Left renal cortex interstitium (tissue), 4 donors: Measurements from ENCODE around the gene WDHD1. TPM values are rescaled to one million over a fixed set of nuclear protein-coding genes. Genes with fewer than 3 reads are reported as not detected.
A peak's percentile ranks its signal among the peaks of the same experiment; 100 is the strongest.
"Not testable (repeated sequence)": the region's sequence is repeated elsewhere in the genome, so short reads cannot be mapped to it uniquely, and the experiment has no call there.

Source experiments
- DNase-seq, 4 donors: peaks; one replicate each; pipeline ENCODE4 v3.0.0-alpha.2; 2013; ENCODE audit warnings: low read depth in 4 of 4, low spot score in 2 of 4, missing footprints in 1 of 4
- polyA plus RNA-seq, 4 donors: library from polyadenylated mRNA; unstranded; fragments of 120-200 nt; gene quantifications; one replicate each; pipeline ENCODE4 v1.2.1, GENCODE V29; 2013; ENCODE audit not compliant: insufficient read length in 4 of 4

Gene WDHD1, protein sequence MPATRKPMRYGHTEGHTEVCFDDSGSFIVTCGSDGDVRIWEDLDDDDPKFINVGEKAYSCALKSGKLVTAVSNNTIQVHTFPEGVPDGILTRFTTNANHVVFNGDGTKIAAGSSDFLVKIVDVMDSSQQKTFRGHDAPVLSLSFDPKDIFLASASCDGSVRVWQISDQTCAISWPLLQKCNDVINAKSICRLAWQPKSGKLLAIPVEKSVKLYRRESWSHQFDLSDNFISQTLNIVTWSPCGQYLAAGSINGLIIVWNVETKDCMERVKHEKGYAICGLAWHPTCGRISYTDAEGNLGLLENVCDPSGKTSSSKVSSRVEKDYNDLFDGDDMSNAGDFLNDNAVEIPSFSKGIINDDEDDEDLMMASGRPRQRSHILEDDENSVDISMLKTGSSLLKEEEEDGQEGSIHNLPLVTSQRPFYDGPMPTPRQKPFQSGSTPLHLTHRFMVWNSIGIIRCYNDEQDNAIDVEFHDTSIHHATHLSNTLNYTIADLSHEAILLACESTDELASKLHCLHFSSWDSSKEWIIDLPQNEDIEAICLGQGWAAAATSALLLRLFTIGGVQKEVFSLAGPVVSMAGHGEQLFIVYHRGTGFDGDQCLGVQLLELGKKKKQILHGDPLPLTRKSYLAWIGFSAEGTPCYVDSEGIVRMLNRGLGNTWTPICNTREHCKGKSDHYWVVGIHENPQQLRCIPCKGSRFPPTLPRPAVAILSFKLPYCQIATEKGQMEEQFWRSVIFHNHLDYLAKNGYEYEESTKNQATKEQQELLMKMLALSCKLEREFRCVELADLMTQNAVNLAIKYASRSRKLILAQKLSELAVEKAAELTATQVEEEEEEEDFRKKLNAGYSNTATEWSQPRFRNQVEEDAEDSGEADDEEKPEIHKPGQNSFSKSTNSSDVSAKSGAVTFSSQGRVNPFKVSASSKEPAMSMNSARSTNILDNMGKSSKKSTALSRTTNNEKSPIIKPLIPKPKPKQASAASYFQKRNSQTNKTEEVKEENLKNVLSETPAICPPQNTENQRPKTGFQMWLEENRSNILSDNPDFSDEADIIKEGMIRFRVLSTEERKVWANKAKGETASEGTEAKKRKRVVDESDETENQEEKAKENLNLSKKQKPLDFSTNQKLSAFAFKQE
- 10 to 100 TPM; 15.3 to 19.8 (median 19.7) TPM for polyA plus RNA-seq

DNA sequence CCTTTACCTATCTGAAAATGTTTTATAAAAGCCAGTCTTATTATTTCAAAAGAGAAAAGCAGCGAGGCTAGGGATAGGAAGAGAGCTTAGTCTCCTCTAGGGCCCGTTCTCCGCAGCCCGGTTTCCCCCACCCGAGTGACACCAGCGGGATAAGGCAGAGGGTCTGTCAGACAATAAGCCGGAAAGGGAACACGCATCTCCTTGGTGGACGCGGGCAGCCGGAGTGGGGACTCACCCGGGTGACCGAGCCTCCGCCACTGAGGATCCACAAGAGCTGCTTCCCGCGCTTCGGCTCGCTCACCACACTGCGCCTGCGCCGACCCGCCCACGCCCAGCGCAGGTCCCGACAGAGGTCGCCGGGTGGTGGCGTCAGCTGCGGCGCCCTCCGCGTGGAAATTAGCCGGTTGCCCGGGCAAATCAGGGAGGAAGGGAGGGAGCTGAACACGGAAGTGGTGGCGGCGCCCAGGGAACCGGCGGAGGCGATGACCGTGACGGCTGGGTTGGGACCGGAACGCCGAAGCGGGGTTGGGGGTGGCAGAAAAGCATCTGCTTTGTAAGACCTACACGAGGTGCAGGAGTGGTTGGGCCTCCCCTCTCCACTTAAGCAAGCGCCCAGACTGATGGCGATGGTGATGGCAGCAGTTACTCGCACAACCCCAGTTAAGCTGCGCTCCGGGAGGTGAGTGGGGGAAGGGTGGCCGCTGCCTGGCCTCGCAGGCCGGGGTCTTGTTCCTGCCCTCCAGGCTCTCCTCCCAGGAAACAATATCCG is at the start of gene WDHD1, which contains the start of gene SOCS4:
WDHD1 (minus strand) TSS at position 307 of the 769 bp plus-strand sequence. CDS start 312 bp downstream, outside the sequence.
SOCS4 (plus strand) TSS at position 444 of the 769 bp plus-strand sequence. CDS start 15,806 bp downstream, outside the sequence.
- peak; percentile 74 to 89 (median 85) for DNase-seq

- DNase-seq: no peak
Measured at GRCh38 chr14:55075628-55076175, 48.8 kb upstream of the WDHD1 start.

- DNase-seq: no peak
Measured at GRCh38 chr14:55074662-55075061, 47.8 kb upstream of the WDHD1 start.

- no peak for DNase-seq
Measured at GRCh38 chr14:55073856-55074255, 47.0 kb upstream of the WDHD1 start.

DNA sequence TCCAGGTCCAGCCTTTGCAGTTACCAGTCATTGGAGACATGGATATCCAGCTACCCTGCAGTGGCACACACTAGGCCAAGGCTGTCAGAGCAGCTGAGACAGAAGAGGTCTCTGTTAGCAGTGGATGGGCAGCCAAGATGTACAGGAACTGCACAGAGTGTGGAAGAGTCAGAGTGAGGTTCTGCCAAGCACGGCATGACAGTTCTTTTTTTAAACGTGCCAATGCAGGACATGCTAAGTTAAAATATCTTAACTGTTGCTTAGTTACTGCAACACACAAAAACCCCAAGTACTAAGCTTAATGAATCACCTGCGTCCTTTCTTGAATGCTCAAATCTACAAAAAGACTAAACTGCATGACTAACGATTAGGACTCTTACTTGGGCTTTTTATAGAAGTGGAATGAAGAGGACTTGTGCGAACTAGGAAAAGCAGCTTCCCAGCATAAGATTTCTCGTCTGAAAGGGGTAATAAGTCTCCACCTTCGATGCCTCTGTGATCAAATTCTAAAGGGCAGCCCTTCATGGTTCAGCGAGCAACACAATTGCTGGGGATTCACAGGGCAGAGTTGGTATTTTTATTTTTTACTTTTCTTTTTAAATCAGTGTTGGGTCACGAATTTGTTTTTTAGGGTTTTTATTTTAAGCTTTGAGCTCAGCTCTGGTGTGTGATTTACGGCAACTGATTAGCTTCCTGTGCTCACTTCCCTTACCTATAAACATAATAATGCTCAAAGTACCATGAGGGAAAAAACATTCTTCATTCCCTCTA is 45.2 kb upstream of the WDHD1 start:
- DNase-seq: no peak

DNA sequence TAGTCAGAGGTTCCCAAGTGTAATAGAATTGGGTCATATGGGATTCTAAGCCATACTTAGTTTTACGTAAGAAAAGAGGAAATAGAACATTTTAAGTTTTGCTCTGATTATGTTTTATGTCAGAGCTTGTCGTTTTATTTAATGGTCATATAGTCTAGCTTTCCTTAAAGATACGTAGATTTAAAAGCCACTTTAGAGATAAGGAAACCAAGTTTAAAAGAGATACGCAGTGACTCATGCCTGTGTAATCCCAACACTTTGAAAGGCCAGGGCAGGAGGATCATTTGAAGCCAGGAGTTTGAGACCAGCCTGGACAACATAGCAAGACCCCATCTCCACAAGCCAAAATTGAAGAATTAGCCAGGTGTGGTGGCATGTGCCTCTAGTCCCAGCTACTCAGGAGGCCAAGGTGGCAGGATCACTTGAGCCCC is 44.1 kb upstream of the WDHD1 start:
- no peak for DNase-seq

DNA sequence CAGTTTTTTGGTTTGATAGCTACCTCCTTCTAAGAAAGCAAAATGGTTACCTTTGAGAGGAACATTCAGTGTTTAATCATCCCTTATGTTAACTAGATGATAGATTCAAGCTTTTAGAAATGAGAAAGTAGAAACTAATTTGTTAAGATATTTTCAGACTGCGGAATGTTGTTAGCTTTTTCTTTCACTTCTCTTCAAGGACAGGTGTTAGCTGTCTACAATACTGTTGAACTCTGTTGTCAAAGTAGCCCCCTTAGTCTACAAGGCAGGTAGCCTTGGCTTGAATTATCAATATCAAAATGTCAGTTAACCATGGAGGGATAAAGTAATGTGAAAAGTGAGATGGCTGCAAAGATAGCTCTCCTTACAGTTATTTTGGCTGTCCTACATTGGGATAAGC is 39.3 kb upstream of the WDHD1 start:
- DNase-seq: no peak

DNA sequence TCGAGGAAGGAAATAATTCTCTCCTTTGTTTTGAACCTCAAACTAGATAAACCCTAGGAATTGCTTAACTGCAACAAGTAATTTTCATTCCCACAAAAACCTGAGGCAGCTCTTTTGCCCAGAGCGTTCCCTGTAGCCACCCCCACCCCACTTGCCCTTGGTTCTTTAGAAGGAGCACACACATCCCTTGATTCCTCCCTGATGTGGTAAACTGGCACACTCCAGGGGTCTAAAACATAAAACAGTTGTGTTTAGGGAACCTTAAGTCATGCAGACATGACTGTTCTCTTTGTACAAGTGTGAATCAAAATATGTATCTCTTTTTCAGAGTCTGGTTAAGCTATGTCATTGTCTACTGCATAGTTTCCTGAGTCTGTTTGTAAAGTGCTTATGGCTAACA is 38.5 kb upstream of the WDHD1 start:
- no peak for DNase-seq

- DNase-seq: not testable (repeated sequence)
Measured at GRCh38 chr14:55064896-55065295, 38.0 kb upstream of the WDHD1 start.

GRCh38 chr14:55062517-55063351 is 35.8 kb upstream of the WDHD1 start:
- no peak for DNase-seq

DNA sequence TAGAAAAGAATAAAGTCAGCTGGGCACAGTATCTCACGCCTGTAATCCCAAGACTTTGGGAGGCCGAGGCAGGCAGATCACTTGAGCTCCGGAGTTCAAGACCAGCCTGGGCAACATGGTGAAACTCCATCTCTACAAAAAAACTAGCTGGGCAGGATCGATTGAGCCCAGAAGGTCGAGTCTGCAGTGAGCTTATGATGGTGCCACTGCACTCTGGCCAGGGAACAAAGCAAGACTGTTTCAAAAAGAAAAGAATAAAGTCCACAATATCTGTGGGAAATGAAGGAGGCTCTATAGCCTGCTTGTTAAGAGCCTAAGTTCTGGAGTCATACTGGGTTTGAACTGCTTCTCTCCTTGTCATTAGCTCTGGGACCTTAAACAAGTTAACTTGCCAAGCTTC is 32.4 kb upstream of the WDHD1 start:
- DNase-seq: no peak

DNA sequence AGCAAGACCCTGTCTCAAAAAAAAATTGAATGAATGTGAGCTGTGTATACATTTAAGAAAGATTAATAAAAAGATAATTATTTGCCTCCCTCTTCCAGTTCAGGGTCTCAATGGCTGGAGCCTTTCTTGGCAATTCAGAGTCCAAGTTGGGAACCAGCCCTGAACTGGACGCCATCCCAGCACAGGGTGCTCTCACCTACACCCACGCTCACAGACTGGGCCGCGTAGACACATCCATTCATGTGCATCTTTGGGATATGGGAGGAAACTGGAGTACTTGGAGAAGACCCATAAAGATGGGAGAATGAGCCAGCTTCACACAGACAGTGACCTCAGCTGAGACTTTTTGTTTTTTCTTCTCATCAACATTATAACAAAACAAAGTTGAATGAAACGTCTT is 31.0 kb upstream of the WDHD1 start:
- DNase-seq: no peak

GRCh38 chr14:55054098-55054497 is 27.2 kb upstream of the WDHD1 start:
- DNase-seq: no peak

- no peak for DNase-seq
Measured at GRCh38 chr14:55053500-55053899, 26.6 kb upstream of the WDHD1 start.

GRCh38 chr14:55053018-55053417 is 26.1 kb upstream of the WDHD1 start:
- no peak for DNase-seq

DNA sequence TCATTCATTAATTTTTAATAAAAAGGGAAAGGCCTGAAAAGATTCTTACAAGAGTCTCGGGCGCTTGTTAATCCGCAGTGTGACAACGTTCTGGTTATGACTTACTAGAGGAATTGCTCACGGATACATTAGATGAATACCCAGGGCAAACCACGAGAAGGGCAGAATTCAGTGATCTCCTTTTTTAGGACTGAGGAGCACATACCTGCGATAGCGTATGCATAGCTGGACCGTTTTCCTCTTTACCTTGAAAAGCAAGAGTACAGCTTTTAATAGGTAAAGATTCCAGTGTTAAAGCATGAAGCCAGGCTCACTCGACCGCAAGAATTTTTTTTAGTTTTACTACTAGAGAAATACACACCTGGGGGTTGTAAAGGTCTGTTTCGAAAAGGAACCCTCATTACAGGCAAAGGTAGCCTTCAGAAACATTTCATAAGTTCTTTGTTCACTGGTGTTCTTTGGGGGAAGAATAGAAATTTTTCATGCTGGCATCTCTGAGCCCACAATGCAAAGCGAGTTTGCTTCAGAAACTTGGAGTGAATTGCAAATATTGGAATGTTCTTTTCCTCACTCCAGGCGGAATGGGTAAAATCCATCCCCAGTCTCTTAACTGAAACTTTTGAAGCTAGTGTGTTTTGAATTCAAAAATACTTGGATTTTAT is 25.5 kb upstream of the WDHD1 start:
- peak in 1 of 4 donors; percentile 64 for DNase-seq

DNA sequence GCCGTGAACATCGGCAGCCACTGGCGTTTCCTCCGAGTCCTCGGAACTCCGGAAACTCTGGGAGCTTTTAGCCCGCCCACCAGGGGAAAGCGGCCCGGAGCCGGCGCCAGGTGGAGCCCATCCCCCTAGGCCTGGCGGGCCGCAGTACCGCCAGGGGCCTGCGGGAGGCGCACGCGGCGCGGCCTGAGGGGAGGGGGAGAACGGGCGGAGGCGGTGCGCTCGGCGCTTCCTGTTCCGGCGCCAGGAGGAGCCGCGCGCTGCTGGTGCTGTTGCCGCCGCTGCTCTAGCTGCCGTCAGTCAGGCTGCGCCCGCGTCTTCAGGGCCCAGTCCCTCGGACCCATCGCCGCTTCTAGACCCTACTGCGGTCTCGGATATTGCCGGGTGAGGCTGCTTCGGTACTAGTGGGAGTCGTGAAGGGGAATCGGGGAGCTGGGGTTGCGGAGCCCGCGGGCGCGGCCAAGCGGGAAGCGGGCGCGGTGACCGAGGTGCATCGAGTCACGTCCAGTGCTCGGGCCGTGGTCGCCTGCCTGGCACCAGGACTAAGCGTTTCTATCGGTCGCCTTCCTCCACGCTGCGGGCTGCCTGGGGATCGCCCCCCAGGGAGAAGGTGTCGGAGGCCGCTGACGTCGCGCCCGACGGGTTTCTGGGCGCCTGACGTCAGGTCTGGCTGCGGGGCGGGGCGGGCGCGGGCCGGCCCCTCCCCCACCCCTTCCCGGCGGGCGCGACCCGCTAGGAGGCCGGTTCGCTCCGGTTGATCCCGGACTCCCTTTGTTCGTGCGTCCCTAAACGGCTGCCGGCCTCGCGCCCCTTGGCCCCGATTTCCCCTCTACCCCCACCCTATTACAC is 24.7 kb upstream of the WDHD1 start, which contains the start of gene MAPK1IP1L:
MAPK1IP1L (plus strand) TSS at position 225 of the 846 bp plus-strand sequence. CDS start 10,037 bp downstream, outside the sequence.
- DNase-seq: peak; percentile 84 to 92 (median 90)
